HepG2 (cell line): ENCODE results near the gene SLC7A8. TPM values are rescaled to one million over a fixed set of nuclear protein-coding genes. Genes with fewer than 3 reads are reported as not detected.

Source experiments
- ATAC-seq: fragments of 200-7000 bp; cut with Tn5 transposase; 3 replicates; pipeline ENCODE4 v1.9.1; 2020; ENCODE audit warnings: mild to moderate bottlenecking, moderate library complexity
- BruUV-seq: library from RNA; stranded (reverse); fragments of 400-500 nt; replicated peaks from 2 replicates; lab custom pipeline; 2021; lab: Mats Ljungman, UMichigan
- CTCF ChIA-PET: fragments of 300-600 bp; formaldehyde crosslinking; extraction: SDS; loops from one replicate; lab custom pipeline; 2021; ENCODE audit warnings: low total read pairs, inconsistent platforms, low intra/inter-chr PET ratio; lab: Yijun Ruan, JAX
- POLR2A ChIA-PET: fragments of 350-600 bp; sonication (Branson Sonifier 250); formaldehyde crosslinking; loops from one replicate; lab custom pipeline; 2020; ENCODE audit warnings: antibody characterized with exemption, inconsistent platforms; lab: Yijun Ruan, JAX
- DNase-seq: peaks from one replicate; pipeline ENCODE4 v3.0.0-alpha.2; 2015; ENCODE audit warnings: low spot score
- FAIRE-seq: peaks from 3 replicates; lab custom pipeline; 2011; peaks lifted over from hg19 to GRCh38; lab: Jason Lieb, UNC
- H2AFZ ChIP-seq: one replicate; pipeline ENCODE4 v1.6.1; 2011; ENCODE audit warnings: low read length, inconsistent platforms
- H3K27ac ChIP-seq: fragments of 300-600 bp; 3 replicates; pipeline ENCODE4 v1.8.0; 2011; ENCODE audit warnings: mixed run types, mild to moderate bottlenecking, mixed read lengths, low read length, inconsistent platforms; ENCODE audit not compliant: insufficient read depth; ENCODE audit errors: extremely low read length
- H3K27me3 ChIP-seq, 2 experiments: fragments of 200-600 bp in 1 of 2; 2 replicates in 1 of 2; 3 replicates in 1 of 2; pipeline versions ENCODE4 v1.6.0 to v1.8.0; 2011; ENCODE audit warnings: low read length in 2 of 2, mild to moderate bottlenecking in 2 of 2, moderate library complexity in 2 of 2, inconsistent platforms in 1 of 2; ENCODE audit not compliant: insufficient read depth in 2 of 2, control insufficient read depth in 1 of 2
- H3K36me3 ChIP-seq, 2 experiments: fragments of 200-600 bp in 1 of 2; replicated peaks in 1 of 2; 2 replicates in 1 of 2; 3 replicates in 1 of 2; pipeline versions ENCODE4 v1.5.1 to v1.8.0; 2011; ENCODE audit warnings: low read length in 2 of 2, inconsistent platforms in 1 of 2; ENCODE audit not compliant: insufficient read depth in 2 of 2, control insufficient read depth in 1 of 2
- H3K4me1 ChIP-seq: 2 replicates; pipeline ENCODE4 v1.5.1; 2012; ENCODE audit warnings: low read length, inconsistent platforms; ENCODE audit not compliant: insufficient read depth
- H3K4me2 ChIP-seq: 2 replicates; pipeline ENCODE4 v1.6.0; 2011; ENCODE audit warnings: low read depth, low read length, inconsistent platforms
- H3K4me3 ChIP-seq, 3 experiments: fragments of 200-600 bp in 1 of 3; sonication (generic), shearing (Covaris generic) in 1 of 3; replicated peaks in 1 of 3; 2 replicates each; pipeline ENCODE4 v1.5.1; 2011 to 2016; ENCODE audit warnings: low read length in 3 of 3, inconsistent platforms in 2 of 3, low read depth in 2 of 3, mild to moderate bottlenecking in 2 of 3, control low read depth in 1 of 3, mixed read lengths in 1 of 3; ENCODE audit not compliant: insufficient read depth in 1 of 3
- H3K79me2 ChIP-seq: one replicate; pipeline ENCODE4 v1.6.1; 2011; ENCODE audit warnings: low read length, inconsistent platforms; ENCODE audit not compliant: insufficient read depth
- H3K9ac ChIP-seq: 2 replicates; pipeline ENCODE4 v1.6.0; 2011; ENCODE audit warnings: mild to moderate bottlenecking, low read depth, low read length, inconsistent platforms; ENCODE audit not compliant: insufficient read depth
- H3K9me3 ChIP-seq: 2 replicates; pipeline ENCODE4 v1.5.1; 2012; ENCODE audit warnings: mild to moderate bottlenecking, low read length
- H4K20me1 ChIP-seq: 2 replicates; pipeline ENCODE4 v1.6.0; 2011; ENCODE audit warnings: inconsistent platforms, mild to moderate bottlenecking, low read length, moderate library complexity; ENCODE audit not compliant: insufficient read depth
- DPF2 ChIP-seq: sonication (generic); formaldehyde crosslinking; IDR thresholded peaks from 2 replicates; pipeline ENCODE4 v1.4.0; 2020; ENCODE audit warnings: mild to moderate bottlenecking, low read depth, missing genetic modification reagents, borderline replicate concordance
- NFAT5 ChIP-seq: sonication (generic); formaldehyde crosslinking; IDR thresholded peaks from 2 replicates; pipeline ENCODE4 v1.4.0; 2020; ENCODE audit warnings: missing genetic modification reagents
- RAD51 ChIP-seq: fragments of 450-650 bp; IDR thresholded peaks from 2 replicates; pipeline ENCODE4 v1.6.1; 2016; ENCODE audit warnings: borderline replicate concordance
- REPIN1 ChIP-seq: sonication (generic); formaldehyde crosslinking; IDR thresholded peaks from 2 replicates; pipeline ENCODE4 v1.8.0; 2022; ENCODE audit warnings: missing genetic modification reagents, low read depth, mild to moderate bottlenecking, borderline replicate concordance
- SIX4 ChIP-seq: sonication (generic); formaldehyde crosslinking; IDR thresholded peaks from 2 replicates; pipeline ENCODE4 v1.4.0; 2020; ENCODE audit warnings: missing genetic modification reagents
- ZBTB3 ChIP-seq: sonication (generic); formaldehyde crosslinking; IDR thresholded peaks from 2 replicates; pipeline ENCODE4 v1.4.0; 2020; ENCODE audit warnings: low read depth, mild to moderate bottlenecking, moderate library complexity, missing genetic modification reagents, borderline replicate concordance
- ZNF3 ChIP-seq: IDR thresholded peaks from 2 replicates; pipeline ENCODE4 v1.7.0; 2017; ENCODE audit warnings: inconsistent platforms
- ZNF337 ChIP-seq: sonication (generic); formaldehyde crosslinking; IDR thresholded peaks from 2 replicates; pipeline ENCODE4 v1.5.1; 2020; ENCODE audit warnings: missing genetic modification reagents, low read depth, mild to moderate bottlenecking, borderline replicate concordance
- ZNF562 ChIP-seq: sonication (generic); formaldehyde crosslinking; IDR thresholded peaks from 2 replicates; pipeline ENCODE4 v1.8.0; 2022; ENCODE audit warnings: missing genetic modification reagents, borderline replicate concordance
- ZSCAN9 ChIP-seq: IDR thresholded peaks from 2 replicates; pipeline ENCODE4 v1.6.1; 2016; ENCODE audit warnings: borderline replicate concordance
- WGBS: methylation state at CpG from one replicate; pipeline ENCODE4 v1.1.6; 2017; ENCODE audit warnings: low lambda C conversion rate; 5-methylcytosine and 5-hydroxymethylcytosine counted together
- in situ Hi-C: cut with HindIII; loops from 2 replicates; pipeline ENCODE4 v1.10.0; 2017; ENCODE audit warnings: low pct_unique_long_range_greater_than_20kb; ENCODE audit not compliant: extremely low pct_ligation_motif_present
- intact Hi-C: fragments of 100-400 bp; cut with micrococcal nuclease; formaldehyde crosslinking; loops from one replicate; pipeline ENCODE4 v1.10.0; 2022; ENCODE audit not compliant: unreplicated experiment
- polyA plus RNA-seq, 8 experiments: library from polyadenylated mRNA; depleted of rRNA in 3 of 8; stranded (reverse) in 7 of 8; unstranded in 1 of 8; fragments of >200 nt; fragmentation: Illumina TruSeq in 4 of 8; extraction: Trizol in 4 of 8; gene quantifications; 2 replicates each; pipeline versions ENCODE4 v1.2.1 to v1.2.3, GENCODE V29; 2011 to 2016; ENCODE audit warnings: low read depth in 4 of 8, missing spikeins in 1 of 8, mixed read lengths in 1 of 8; ENCODE audit not compliant: insufficient read depth in 1 of 8
- total RNA-seq, 5 experiments: library from RNA; depleted of rRNA; stranded (reverse); fragments of >200 nt; fragmentation: Illumina TruSeq; extraction: Trizol; gene quantifications; 2 replicates each; pipeline ENCODE4 v1.2.3, GENCODE V29; 2016; ENCODE audit warnings: low read depth in 1 of 5
- TF ChIP-seq, protein P1 (sequence below): IDR thresholded peaks from 2 replicates; pipeline ENCODE4 v1.6.1; 2016; ENCODE audit warnings: missing genetic modification reagents, missing compliant biosample characterization
- TF ChIP-seq, protein P2 (sequence below): sonication (generic); formaldehyde crosslinking; IDR thresholded peaks from 2 replicates; pipeline ENCODE4 v1.5.1; 2020; ENCODE audit warnings: mild to moderate bottlenecking, missing genetic modification reagents, moderate library complexity
- TF ChIP-seq, protein P3 (sequence below): sonication (generic); formaldehyde crosslinking; IDR thresholded peaks from 2 replicates; pipeline ENCODE4 v1.4.0; 2020; ENCODE audit warnings: missing genetic modification reagents, low read depth, mild to moderate bottlenecking, borderline replicate concordance

Gene SLC7A8
- total and polyA plus RNA-seq, 2 of the 13 experiments (the other 11 are each of a cell fraction or from before 2014, with no cell fraction given), result 0.25 TPM; not detected in 1

DNA sequence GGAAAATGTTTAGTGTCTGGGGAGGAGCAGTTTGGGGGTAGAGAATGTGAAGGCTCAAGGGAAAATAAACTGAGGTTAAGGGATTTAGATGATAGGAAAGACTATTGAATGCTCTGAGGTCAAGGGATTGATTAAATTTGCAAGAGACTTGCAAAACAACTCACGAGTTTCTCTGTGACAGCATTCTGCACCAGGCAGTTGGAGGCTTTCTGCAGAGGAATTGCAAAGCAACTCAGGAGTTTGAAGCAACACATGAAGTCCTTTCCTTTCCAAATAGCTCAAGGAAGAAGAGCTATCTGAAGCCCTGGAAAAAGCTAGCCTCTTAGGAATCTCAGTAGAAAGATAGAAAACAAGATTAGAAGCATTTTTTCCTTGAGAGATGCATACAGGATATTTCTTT is 23.9 kb downstream of the SLC7A8 start:
- no peak overlapping the region for H2AFZ ChIP-seq
- DNase-seq (no peak), ATAC-seq (no peak), FAIRE-seq (no peak)
- 0% methylated on average over 1 of the region's 1 CpG for WGBS
- CTCF ChIA-PET, result no interaction called here
- no peak overlapping the region for H3K27ac ChIP-seq
- intact Hi-C loops (no loop called here), in situ Hi-C loops (no loop called here)
- no peaks in the 10 kb centered on the region for H4K20me1 ChIP-seq
- H3K4me2 ChIP-seq, result no peak overlapping the region
- H3K27me3 ChIP-seq, result peaks cover 3 to 40% of the 10 kb centered on the region in 2 experiments
- POLR2A ChIA-PET, result no interaction called here
- no peaks in the 10 kb centered on the region for H3K36me3 ChIP-seq
- no peaks in the 10 kb centered on the region for H3K79me2 ChIP-seq
- BruUV-seq, result no TSS peak
- no peak overlapping the region for H3K9ac ChIP-seq
- no peaks in the 10 kb centered on the region for H3K4me1 ChIP-seq
- no peak overlapping the region for H3K4me3 ChIP-seq
- H3K9me3 ChIP-seq, result no peaks in the 10 kb centered on the region
- TF ChIP-seq NFAT5 (CRISPR knock-in tag) (no peak), ZSCAN9 (no peak), ZNF337 (CRISPR knock-in tag) (no peak), ZNF3 (no peak), SIX4 (CRISPR knock-in tag) (no peak), DPF2 (CRISPR knock-in tag) (no peak), ZNF562 (CRISPR knock-in tag) (no peak), REPIN1 (CRISPR knock-in tag) (no peak), RAD51 (no peak), ZBTB3 (CRISPR knock-in tag) (no peak)
- TF ChIP-seq, protein P1, sequence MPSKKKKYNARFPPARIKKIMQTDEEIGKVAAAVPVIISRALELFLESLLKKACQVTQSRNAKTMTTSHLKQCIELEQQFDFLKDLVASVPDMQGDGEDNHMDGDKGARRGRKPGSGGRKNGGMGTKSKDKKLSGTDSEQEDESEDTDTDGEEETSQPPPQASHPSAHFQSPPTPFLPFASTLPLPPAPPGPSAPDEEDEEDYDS (CRISPR knock-in tag), result no peak
- TF ChIP-seq, protein P2, sequence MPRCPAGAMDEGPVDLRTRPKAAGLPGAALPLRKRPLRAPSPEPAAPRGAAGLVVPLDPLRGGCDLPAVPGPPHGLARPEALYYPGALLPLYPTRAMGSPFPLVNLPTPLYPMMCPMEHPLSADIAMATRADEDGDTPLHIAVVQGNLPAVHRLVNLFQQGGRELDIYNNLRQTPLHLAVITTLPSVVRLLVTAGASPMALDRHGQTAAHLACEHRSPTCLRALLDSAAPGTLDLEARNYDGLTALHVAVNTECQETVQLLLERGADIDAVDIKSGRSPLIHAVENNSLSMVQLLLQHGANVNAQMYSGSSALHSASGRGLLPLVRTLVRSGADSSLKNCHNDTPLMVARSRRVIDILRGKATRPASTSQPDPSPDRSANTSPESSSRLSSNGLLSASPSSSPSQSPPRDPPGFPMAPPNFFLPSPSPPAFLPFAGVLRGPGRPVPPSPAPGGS (CRISPR knock-in tag), result no peak
- TF ChIP-seq, protein P3, sequence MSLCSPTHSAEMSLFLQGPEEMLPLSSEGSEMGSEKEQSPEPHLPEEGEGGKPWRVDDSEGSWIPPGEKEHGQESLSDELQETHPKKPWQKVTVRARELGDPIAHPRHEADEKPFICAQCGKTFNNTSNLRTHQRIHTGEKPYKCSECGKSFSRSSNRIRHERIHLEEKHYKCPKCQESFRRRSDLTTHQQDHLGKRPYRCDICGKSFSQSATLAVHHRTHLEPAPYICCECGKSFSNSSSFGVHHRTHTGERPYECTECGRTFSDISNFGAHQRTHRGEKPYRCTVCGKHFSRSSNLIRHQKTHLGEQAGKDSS, result no peak
